H1 (cell line): ENCODE results near the gene CCDC141. TPM values are rescaled to one million over a fixed set of nuclear protein-coding genes. Genes with fewer than 3 reads are reported as not detected.

Experiments
- CTCF ChIA-PET: fragments of 300-600 bp; sonication (Branson Sonifier 250); formaldehyde crosslinking; loops from one replicate; lab custom pipeline; 2021; ENCODE audit not compliant: partially characterized antibody; lab: Charles Lee
- POLR2A ChIA-PET: fragments of 300-600 bp; sonication (Branson Sonifier 250); formaldehyde crosslinking; loops from one replicate; lab custom pipeline; 2021; ENCODE audit warnings: inconsistent platforms; ENCODE audit not compliant: partially characterized antibody; lab: Charles Lee
- DNase-seq, 2 experiments: peaks; one replicate each; pipeline versions ENCODE4 v3.0.0 to v3.0.0-alpha.2; 2010 to 2022; ENCODE audit warnings: low spot score in 2 of 2, low read depth in 1 of 2, mixed read lengths in 1 of 2
- FAIRE-seq: peaks from 2 replicates; lab custom pipeline; 2011; peaks lifted over from hg19 to GRCh38; lab: Jason Lieb, UNC
- H2AFZ ChIP-seq: 2 replicates; pipeline ENCODE4 v1.8.1; 2012; ENCODE audit warnings: low read length, inconsistent platforms
- H2AK5ac ChIP-seq: 2 replicates; pipeline ENCODE4 v1.6.1; 2013; ENCODE audit warnings: low read depth, low read length
- H2BK120ac ChIP-seq: replicated peaks from 2 replicates; pipeline ENCODE3; 2013; ENCODE audit warnings: low read depth, low read length, inconsistent platforms
- H2BK12ac ChIP-seq: 2 replicates; pipeline ENCODE4 v1.6.1; 2013; ENCODE audit warnings: low read depth, low read length
- H2BK15ac ChIP-seq: 2 replicates; pipeline ENCODE4 v1.6.1; 2013; ENCODE audit warnings: low read length
- H2BK20ac ChIP-seq: 2 replicates; pipeline ENCODE4 v1.6.1; 2013; ENCODE audit warnings: low read length
- H2BK5ac ChIP-seq: 2 replicates; pipeline ENCODE4 v1.6.1; 2013; ENCODE audit warnings: low read depth, low read length
- H3K14ac ChIP-seq: 2 replicates; pipeline ENCODE4 v1.6.1; 2013; ENCODE audit warnings: inconsistent platforms; ENCODE audit not compliant: insufficient read length
- H3K18ac ChIP-seq: 2 replicates; pipeline ENCODE4 v1.6.1; 2013; ENCODE audit warnings: low read length; ENCODE audit errors: extremely low read depth
- H3K23ac ChIP-seq: 2 replicates; pipeline ENCODE4 v1.6.1; 2013; ENCODE audit warnings: inconsistent platforms; ENCODE audit not compliant: insufficient read length
- H3K23me2 ChIP-seq: 2 replicates; pipeline ENCODE4 v1.6.1; 2013; ENCODE audit warnings: low read depth, low read length
- H3K27ac ChIP-seq: 2 replicates; pipeline ENCODE4 v1.6.1; 2011; ENCODE audit warnings: low read depth, low read length, inconsistent platforms
- H3K27me3 ChIP-seq, 4 experiments: replicated peaks in 1 of 4; 1 replicate in 1 of 4; 2 replicates in 3 of 4; pipeline versions ENCODE4 v1.6.1 to v1.8.1; 2011 to 2013; ENCODE audit warnings: low read length in 3 of 4, mild to moderate bottlenecking in 3 of 4, inconsistent platforms in 2 of 4, mixed read lengths in 2 of 4, moderate library complexity in 1 of 4; ENCODE audit not compliant: control insufficient read depth in 3 of 4, insufficient read depth in 3 of 4; ENCODE audit errors: extremely low read depth in 1 of 4
- H3K36me3 ChIP-seq, 4 experiments: 2 replicates each; pipeline versions ENCODE4 v1.6.1 to v1.8.1; 2011 to 2013; ENCODE audit warnings: mild to moderate bottlenecking in 4 of 4, low read length in 3 of 4, moderate library complexity in 2 of 4, control low read depth in 1 of 4, inconsistent platforms in 1 of 4; ENCODE audit not compliant: insufficient read depth in 4 of 4, control insufficient read depth in 2 of 4
- H3K4ac ChIP-seq: replicated peaks from 2 replicates; pipeline ENCODE3; 2013; ENCODE audit warnings: low read length, low read depth, mixed read lengths, inconsistent platforms; ENCODE audit not compliant: insufficient read length
- H3K4me1 ChIP-seq, 4 experiments: replicated peaks in 1 of 4; 1 replicate in 1 of 4; 2 replicates in 3 of 4; pipeline versions ENCODE4 v1.6.1 to v1.8.1; 2011 to 2013; ENCODE audit warnings: low read length in 3 of 4, inconsistent platforms in 2 of 4, mixed read lengths in 1 of 4; ENCODE audit not compliant: insufficient read depth in 4 of 4, control insufficient read depth in 3 of 4
- H3K4me2 ChIP-seq, 2 experiments: 2 replicates each; pipeline versions ENCODE4 v1.6.1 to v1.8.1; 2011 to 2013; ENCODE audit warnings: low read depth in 2 of 2, low read length in 2 of 2, control low read depth in 1 of 2, inconsistent platforms in 1 of 2, mild to moderate bottlenecking in 1 of 2; ENCODE audit not compliant: insufficient read depth in 1 of 2
- H3K4me3 ChIP-seq, 4 experiments: fragments of 200-600, 300-600 bp in 1 of 4; sonication (generic), shearing (Covaris generic), sonication (Bioruptor Twin) in 1 of 4; 2 replicates each; pipeline versions ENCODE4 v1.5.1 to v1.8.1; 2011 to 2016; ENCODE audit warnings: low read length in 4 of 4, low read depth in 3 of 4, control low read depth in 2 of 4, inconsistent platforms in 2 of 4, mild to moderate bottlenecking in 2 of 4, mixed read lengths in 1 of 4, moderate library complexity in 1 of 4; ENCODE audit not compliant: insufficient read depth in 2 of 4; ENCODE audit errors: extremely low read depth in 1 of 4
- H3K56ac ChIP-seq: replicated peaks from 2 replicates; pipeline ENCODE3; 2013; ENCODE audit warnings: low read depth, mild to moderate bottlenecking, mixed read lengths, low read length, inconsistent platforms; ENCODE audit not compliant: insufficient read length
- H3K79me1 ChIP-seq: 2 replicates; pipeline ENCODE4 v1.6.1; 2013; ENCODE audit warnings: low read depth, low read length, control low read depth
- H3K79me2 ChIP-seq, 2 experiments: 2 replicates each; pipeline versions ENCODE4 v1.6.1 to v1.8.1; 2012 to 2013; ENCODE audit warnings: low read length in 2 of 2, mild to moderate bottlenecking in 2 of 2, inconsistent platforms in 1 of 2; ENCODE audit not compliant: insufficient read depth in 2 of 2, control insufficient read depth in 1 of 2
- H3K9ac ChIP-seq, 4 experiments: replicated peaks in 1 of 4; 1 replicate in 1 of 4; 2 replicates in 3 of 4; pipeline versions ENCODE4 v1.6.1 to v1.8.1; 2011 to 2013; ENCODE audit warnings: low read depth in 3 of 4, low read length in 3 of 4, control low read depth in 2 of 4, mild to moderate bottlenecking in 2 of 4, moderate library complexity in 2 of 4, inconsistent platforms in 1 of 4; ENCODE audit errors: extremely low read depth in 1 of 4
- H3K9me3 ChIP-seq, 2 experiments: 2 replicates each; pipeline versions ENCODE4 v1.6.1 to v1.8.1; 2012 to 2013; ENCODE audit warnings: mild to moderate bottlenecking in 2 of 2, moderate library complexity in 2 of 2, control low read depth in 1 of 2, inconsistent platforms in 1 of 2, low read depth in 1 of 2, low read length in 1 of 2, mixed read lengths in 1 of 2; ENCODE audit not compliant: insufficient read depth in 2 of 2
- H4K20me1 ChIP-seq, 2 experiments: replicated peaks in 1 of 2; 2 replicates each; pipeline versions ENCODE3 to v1.8.1; 2011 to 2013; ENCODE audit warnings: inconsistent platforms in 2 of 2, low read length in 2 of 2, mild to moderate bottlenecking in 1 of 2; ENCODE audit not compliant: insufficient read depth in 2 of 2, control insufficient read depth in 1 of 2
- H4K5ac ChIP-seq: 2 replicates; pipeline ENCODE4 v1.6.1; 2013; ENCODE audit warnings: low read length, low read depth, mixed read lengths, inconsistent platforms; ENCODE audit not compliant: insufficient read length
- H4K8ac ChIP-seq: 2 replicates; pipeline ENCODE4 v1.8.0; 2013; ENCODE audit warnings: mild to moderate bottlenecking, moderate library complexity, low read length, inconsistent platforms; ENCODE audit not compliant: insufficient read depth; ENCODE audit errors: extremely low read depth
- H4K91ac ChIP-seq: replicated peaks from 2 replicates; pipeline ENCODE3; 2013; ENCODE audit warnings: low read length, mixed read lengths, inconsistent platforms; ENCODE audit not compliant: insufficient read length
- ATF2 ChIP-seq: IDR thresholded peaks from 2 replicates; pipeline ENCODE4 v1.6.1; 2012; ENCODE audit warnings: low read length, inconsistent platforms
- CBX5 ChIP-seq: fragments of 300-800, 300-1000 bp; sonication (generic); IDR thresholded peaks from 2 replicates; pipeline ENCODE4 v1.7.1; 2016; ENCODE audit warnings: antibody characterized with exemption, low read length, low read depth
- CHD2 ChIP-seq: IDR thresholded peaks from 2 replicates; pipeline ENCODE4 v1.6.1; 2012; ENCODE audit warnings: low read length, improper control_type of control experiment
- EP300 ChIP-seq, 2 experiments: IDR thresholded peaks; 1 replicate in 1 of 2; 2 replicates in 1 of 2; pipeline ENCODE4 v1.6.1; 2011 to 2012; ENCODE audit warnings: low read depth in 2 of 2, low read length in 2 of 2, mild to moderate bottlenecking in 2 of 2, borderline replicate concordance in 1 of 2, inconsistent platforms in 1 of 2, moderate library complexity in 1 of 2
- EZH2 ChIP-seq: fragments of 200-600 bp; sonication (generic); IDR thresholded peaks from 2 replicates; pipeline ENCODE4 v1.7.1; 2012; ENCODE audit warnings: low read depth, mild to moderate bottlenecking, moderate library complexity, low read length, inconsistent platforms; ENCODE audit not compliant: severe bottlenecking
- HDAC2 ChIP-seq, 2 experiments: fragments of 300-600 bp in 1 of 2; sonication (generic) in 1 of 2; IDR thresholded peaks; 2 replicates each; pipeline ENCODE4 v1.6.1; 2011 to 2012; ENCODE audit warnings: low read depth in 2 of 2, low read length in 2 of 2, mild to moderate bottlenecking in 2 of 2, moderate library complexity in 2 of 2, borderline replicate concordance in 1 of 2, inconsistent platforms in 1 of 2
- MAFK ChIP-seq: IDR thresholded peaks from 2 replicates; pipeline ENCODE4 v1.6.1; 2012; ENCODE audit warnings: low read depth, mild to moderate bottlenecking, improper control_type of control experiment, low read length
- SAP30 ChIP-seq: fragments of 300-600 bp; sonication (generic); IDR thresholded peaks from 2 replicates; pipeline ENCODE4 v1.7.1; 2012; ENCODE audit warnings: low read length, moderate library complexity, mild to moderate bottlenecking, inconsistent platforms; ENCODE audit not compliant: insufficient read depth, insufficient replicate concordance
- SUZ12 ChIP-seq: fragments of 200-600 bp; sonication (generic); IDR thresholded peaks from 2 replicates; pipeline ENCODE4 v1.6.1; 2012; ENCODE audit warnings: mild to moderate bottlenecking, inconsistent platforms, low read length, moderate library complexity, mixed read lengths
- TEAD4 ChIP-seq: IDR thresholded peaks from 2 replicates; pipeline ENCODE4 v1.6.1; 2012; ENCODE audit warnings: low read depth, low read length, inconsistent platforms, mixed read lengths
- YY1 ChIP-seq: IDR thresholded peaks from 2 replicates; pipeline ENCODE4 v1.6.1; 2011; ENCODE audit warnings: low read depth, mild to moderate bottlenecking, low read length
- WGBS, 2 experiments: shearing (Covaris generic) in 1 of 2; methylation state at CpG; one replicate each; pipeline versions ENCODE4 v1.1.6 to v1.1.7; 2013 to 2015; ENCODE audit warnings: low lambda C conversion rate in 2 of 2, mixed read lengths in 2 of 2, inconsistent platforms in 1 of 2, low coverage in 1 of 2, missing lambda C conversion rate in 1 of 2; ENCODE audit not compliant: insufficient replicate concordance in 2 of 2, insufficient coverage in 1 of 2, insufficient read length in 1 of 2; ENCODE audit errors: extremely low coverage in 1 of 2, missing lambda C conversion rate in 1 of 2; 5-methylcytosine and 5-hydroxymethylcytosine counted together
- polyA plus RNA-seq, 7 experiments: library from polyadenylated mRNA; depleted of rRNA in 3 of 7; stranded (reverse) in 5 of 7; unstranded in 2 of 7; fragments of >200 nt in 5 of 7; fragments of 200-250 nt in 2 of 7; gene quantifications; 1 replicate in 5 of 7; 2 replicates in 1 of 7; 4 replicates in 1 of 7; pipeline versions ENCODE4 v1.2.1 to v1.2.3, GENCODE V29; 2011 to 2013; ENCODE audit warnings: missing spikeins in 2 of 7, mixed read lengths in 2 of 7
- total RNA-seq: library from RNA; stranded (reverse); fragmentation: NEBNext Ultra II Directional; extraction: Animal tissue kit (Norgen Biotek cat#: 25700); gene quantifications from 2 replicates; pipeline ENCODE4 v1.2.1, GENCODE V29; 2021

CCDC141 gene
- total and polyA plus RNA-seq, 2 of the 8 experiments (the other 6 are each of a cell fraction or from before 2014, with no cell fraction given), result 0.56 to 21.6 TPM

DNA sequence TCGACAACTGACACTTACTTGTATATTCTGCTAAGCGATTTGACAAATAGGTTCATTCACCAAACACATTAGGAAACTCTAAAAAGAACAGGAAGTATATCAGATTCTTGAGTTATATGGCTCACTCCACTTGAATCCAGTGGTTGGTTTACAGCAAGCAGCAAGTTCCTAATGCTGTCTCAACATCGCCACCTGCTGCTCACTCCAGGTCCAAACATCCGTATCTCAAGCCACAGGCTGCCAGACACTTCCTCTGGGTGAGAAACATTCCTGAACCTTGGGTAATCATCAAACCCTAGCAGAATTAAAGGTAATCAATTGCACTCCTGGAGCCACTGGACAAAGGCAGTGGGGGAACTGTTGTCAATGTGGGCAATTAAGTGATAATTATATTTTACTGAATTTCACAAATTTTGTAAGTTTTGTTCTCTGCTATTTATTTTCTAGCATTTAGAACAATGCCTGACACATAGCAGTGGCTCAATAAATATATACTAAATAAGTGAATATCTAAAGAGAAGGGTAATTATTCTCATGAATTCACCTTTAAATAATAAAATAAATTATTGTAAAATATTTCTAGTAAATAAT is 135.6 kb downstream of the CCDC141 start:
- H3K79me1 ChIP-seq, result no peaks in the 10 kb centered on the region
- no peak overlapping the region for H2BK15ac ChIP-seq
- H3K14ac ChIP-seq, result no peak overlapping the region
- H2BK120ac ChIP-seq, result no peak overlapping the region
- no peak overlapping the region for H3K56ac ChIP-seq
- H2AK5ac ChIP-seq, result no peak overlapping the region
- peaks cover 0 to 3% (median 0%) of the 10 kb centered on the region in 4 experiments; a peak in 1 of 8 replicates for H3K36me3 ChIP-seq
- no peaks in the 10 kb centered on the region for H3K9me3 ChIP-seq
- no peak overlapping the region for H2BK20ac ChIP-seq
- no peak overlapping the region for H3K18ac ChIP-seq
- no peak overlapping the region for H4K91ac ChIP-seq
- H4K20me1 ChIP-seq, result no peaks in the 10 kb centered on the region
- no peaks in the 10 kb centered on the region for H3K79me2 ChIP-seq
- no peaks in the 10 kb centered on the region for H3K4me1 ChIP-seq
- ChIA-PET CTCF (interaction anchor here (0.6 to 2.6 kb wide), 16 partner anchors 8 to 215 kb away, joined by 3 to 12 read pairs (median 4); no protein-coding TSS in a partner anchor), POLR2A (no interaction called here)
- H4K5ac ChIP-seq, result no peak overlapping the region
- no peak overlapping the region for H3K27ac ChIP-seq
- H2BK5ac ChIP-seq, result no peak overlapping the region
- H3K23ac ChIP-seq, result no peak overlapping the region
- 27% methylated on average over 4 of the region's 4 CpGs; no CpG with 5 or more reads in 1 of the 2 experiments for WGBS, 2 experiments
- H3K4ac ChIP-seq, result no peak overlapping the region
- H3K27me3 ChIP-seq, result no peaks in the 10 kb centered on the region
- H4K8ac ChIP-seq, result no peak overlapping the region
- no peak overlapping the region for H3K9ac ChIP-seq
- no peaks in the 10 kb centered on the region for H3K23me2 ChIP-seq
- no peak overlapping the region for H2BK12ac ChIP-seq
- no peak overlapping the region for H2AFZ ChIP-seq
- H3K4me2 ChIP-seq, result no peak overlapping the region
- DNase-seq (peak; percentile 64 to 82), FAIRE-seq (peak; percentile 97)
- H3K4me3 ChIP-seq, result no peak overlapping the region
- TF ChIP-seq EP300 (IDR thresholded peaks at IDR 0.05; ENCODE audit: borderline replicate concordance in 1 of 2, low read depth in 2 of 2, low read length in 2 of 2) (no peak), MAFK (no peak), EZH2 (no peak), SAP30 (no peak), CBX5 (no peak), ATF2 (no peak), TEAD4 (0 out of 2 replicates have a peak, but pooled peaks have one; percentile 47), CHD2 (no peak), YY1 (no peak), SUZ12 (no peak), HDAC2 (IDR thresholded peaks at IDR 0.05; ENCODE audit: borderline replicate concordance in 1 of 2, low read depth in 2 of 2, low read length in 2 of 2) (no peak)
